Suprapubic skin (tissue), 4 donors: Measurements from ENCODE around the gene PIGW. TPM values are rescaled to one million over a fixed set of nuclear protein-coding genes. Genes with fewer than 3 reads are reported as not detected.

Source experiments
- DNase-seq, 2 donors: peaks; one replicate each; pipeline ENCODE4 v3.0.0-alpha.2; 2019; ENCODE audit warnings: low spot score in 2 of 2
- H3K27ac ChIP-seq: fragments of 200-600 bp; sonication (generic); one replicate; pipeline ENCODE4 v1.5.1; 2019
- H3K27me3 ChIP-seq: fragments of 200-600 bp; sonication (generic); one replicate; pipeline ENCODE4 v1.5.1; 2019
- H3K36me3 ChIP-seq: fragments of 200-600 bp; sonication (generic); one replicate; pipeline ENCODE4 v1.5.1; 2019
- H3K4me1 ChIP-seq: fragments of 200-600 bp; sonication (generic); one replicate; pipeline ENCODE4 v1.5.1; 2019
- H3K4me3 ChIP-seq: fragments of 200-600 bp; sonication (generic); one replicate; pipeline ENCODE4 v1.5.1; 2019; ENCODE audit warnings: mild to moderate bottlenecking
- H3K9me3 ChIP-seq: fragments of 200-600 bp; sonication (generic); one replicate; pipeline ENCODE4 v1.5.1; 2019
- CTCF ChIP-seq, 2 donors: fragments of 200-600 bp in 1 of 2; fragments of 450-650 bp in 1 of 2; sonication (generic) in 1 of 2; IDR thresholded peaks; one replicate each; pipeline ENCODE4 v1.5.1; 2016 to 2019; ENCODE audit warnings: antibody characterized with exemption in 2 of 2, mild to moderate bottlenecking in 1 of 2, moderate library complexity in 1 of 2
- EP300 ChIP-seq: sonication (generic); formaldehyde crosslinking; IDR thresholded peaks from one replicate; pipeline ENCODE4 v1.6.1; 2017; ENCODE audit warnings: antibody characterized with exemption
- POLR2A ChIP-seq, 2 donors: fragments of 450-650 bp; IDR thresholded peaks; one replicate each; pipeline ENCODE4 v1.6.1; 2017; ENCODE audit warnings: antibody characterized with exemption in 2 of 2, mild to moderate bottlenecking in 2 of 2, moderate library complexity in 2 of 2
- POLR2AphosphoS5 ChIP-seq, 3 donors: sonication (generic); formaldehyde crosslinking; IDR thresholded peaks; one replicate each; pipeline ENCODE4 v1.6.1; 2017; ENCODE audit warnings: antibody characterized with exemption in 3 of 3
- WGBS: methylation state at CpG from one replicate; pipeline ENCODE4 v1.1.5; 2018; 5-methylcytosine and 5-hydroxymethylcytosine counted together
- total RNA-seq, 4 donors: library from RNA; depleted of rRNA; stranded (reverse); fragments of >200 nt; gene quantifications; one replicate each; pipeline ENCODE4 v1.1.0, GENCODE V29; 2016

PIGW gene
- total RNA-seq, 4 donors from 2014 or later, result 4.1 to 13.1 (median 9.0) TPM

- TF ChIP-seq EP300 (no peak), POLR2AphosphoS5 (IDR thresholded peaks at IDR 0.05) (no peak), CTCF (IDR thresholded peaks at IDR 0.05) (no peak), POLR2A (IDR thresholded peaks at IDR 0.05) (no peak)
- Histone ChIP-seq H3K9me3 (no peaks in the 10 kb centered on the region), H3K4me3 (no peak overlapping the region), H3K4me1 (no peaks in the 10 kb centered on the region), H3K27me3 (no peaks in the 10 kb centered on the region), H3K36me3 (peaks cover 87% of the 10 kb centered on the region), H3K27ac (no peak overlapping the region)
- DNase-seq, result peak in 1 of 2 donors; percentile 33
- 99% methylated on average over 6 of the region's 9 CpGs for WGBS
These were observed 25.4 kb upstream of the PIGW start for GRCh38 chr17:36509272-36509985.

DNA sequence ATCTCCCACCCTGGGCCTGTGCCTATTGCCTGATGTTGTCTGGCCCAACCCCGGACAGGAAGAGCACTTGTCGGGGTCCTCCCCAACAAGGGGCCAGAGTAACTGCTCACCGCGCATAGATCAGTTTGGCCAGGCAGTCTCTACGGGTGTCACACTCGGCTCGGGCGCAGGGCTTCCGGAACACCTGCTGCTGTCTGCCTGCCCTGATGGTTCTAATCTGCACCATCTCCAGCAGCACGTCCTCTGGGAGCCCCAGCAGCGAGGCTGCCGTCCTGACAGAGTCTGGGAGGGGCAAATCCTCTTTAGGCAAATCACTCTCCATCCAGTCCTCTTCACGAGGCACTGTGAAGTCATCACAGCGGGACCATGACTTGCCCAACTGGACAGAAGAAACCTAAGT, 24.2 kb upstream of the PIGW start:
- TF ChIP-seq CTCF (IDR thresholded peaks at IDR 0.05) (no peak), EP300 (no peak), POLR2A (IDR thresholded peaks at IDR 0.05) (no peak), POLR2AphosphoS5 (IDR thresholded peaks at IDR 0.05) (no peak)
- no peaks in the 10 kb centered on the region for H3K4me1 ChIP-seq
- peaks cover 87% of the 10 kb centered on the region for H3K36me3 ChIP-seq
- H3K27me3 ChIP-seq, result no peaks in the 10 kb centered on the region
- DNase-seq, result peak in 1 of 2 donors; percentile 20
- no peak overlapping the region for H3K27ac ChIP-seq
- H3K9me3 ChIP-seq, result no peaks in the 10 kb centered on the region
- no peak overlapping the region for H3K4me3 ChIP-seq
- WGBS, result 93% methylated on average over 3 of the region's 14 CpGs

DNA sequence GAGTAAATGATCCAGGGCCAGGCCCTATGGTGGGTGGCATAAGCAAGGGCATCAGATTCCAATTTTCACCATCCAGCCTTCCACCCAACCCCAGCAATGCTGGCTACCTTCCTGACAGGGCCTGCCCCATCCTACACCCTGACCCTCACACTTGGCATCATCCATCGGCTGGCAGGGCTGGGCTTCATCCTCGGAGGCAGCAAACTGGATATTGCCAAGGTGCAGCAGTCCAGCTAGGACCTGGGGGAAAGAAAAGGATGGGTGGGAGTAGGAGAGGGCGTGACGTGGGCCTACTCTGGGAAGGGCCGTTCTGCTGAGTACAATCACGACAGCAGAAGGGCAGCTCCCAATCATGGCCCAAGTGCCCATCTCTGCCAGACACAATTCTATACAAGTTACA, 23.6 kb upstream of the PIGW start:
- peak in 1 of 2 donors; percentile 38 for DNase-seq
- Histone ChIP-seq H3K27ac (no peak overlapping the region), H3K36me3 (peaks cover 87% of the 10 kb centered on the region), H3K4me1 (no peaks in the 10 kb centered on the region), H3K4me3 (no peak overlapping the region), H3K9me3 (no peaks in the 10 kb centered on the region), H3K27me3 (no peaks in the 10 kb centered on the region)
- TF ChIP-seq POLR2AphosphoS5 (IDR thresholded peaks at IDR 0.05) (no peak), CTCF (IDR thresholded peaks at IDR 0.05) (no peak), POLR2A (IDR thresholded peaks at IDR 0.05) (no peak), EP300 (no peak)
- WGBS, result 88% methylated on average over 6 of the region's 6 CpGs

DNA sequence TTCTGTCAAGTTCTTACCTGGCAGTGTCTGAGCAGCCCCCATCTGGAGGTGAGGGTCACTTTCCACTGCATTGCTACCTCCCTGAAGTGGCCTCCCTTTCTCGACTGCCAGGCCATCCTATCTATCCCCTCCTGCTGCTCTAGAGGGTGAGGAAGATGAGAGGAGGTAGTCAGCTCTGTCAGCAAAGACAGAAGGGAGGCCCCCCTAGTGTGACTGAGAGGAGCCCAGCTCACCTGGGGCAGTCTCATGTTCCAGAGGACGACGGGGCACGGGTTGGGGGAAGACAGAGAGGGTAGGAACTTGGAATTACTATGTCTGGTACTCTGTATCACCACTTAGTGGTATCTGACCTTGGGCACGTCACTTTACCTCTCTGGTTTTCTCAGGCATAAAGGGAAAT, 22.1 kb upstream of the PIGW start:
- peaks cover 80% of the 10 kb centered on the region for H3K36me3 ChIP-seq
- no peak for TF ChIP-seq CTCF (IDR thresholded peaks at IDR 0.05)
- no peak for TF ChIP-seq POLR2AphosphoS5 (IDR thresholded peaks at IDR 0.05)
- no peak for TF ChIP-seq POLR2A (IDR thresholded peaks at IDR 0.05)
- TF ChIP-seq EP300, result no peak
- no peak for DNase-seq
- no peaks in the 10 kb centered on the region for H3K4me1 ChIP-seq
- H3K27me3 ChIP-seq, result no peaks in the 10 kb centered on the region
- no peak overlapping the region for H3K4me3 ChIP-seq
- H3K27ac ChIP-seq, result no peak overlapping the region
- WGBS, result 93% methylated on average over 5 of the region's 5 CpGs
- H3K9me3 ChIP-seq, result no peaks in the 10 kb centered on the region

GRCh38 chr17:36514856-36515255, 19.9 kb upstream of the PIGW start:
- H3K4me3 ChIP-seq, result no peak overlapping the region
- no peaks in the 10 kb centered on the region for H3K9me3 ChIP-seq
- H3K27me3 ChIP-seq, result no peaks in the 10 kb centered on the region
- 98% methylated on average over 3 of the region's 3 CpGs for WGBS
- no peak overlapping the region for H3K27ac ChIP-seq
- no peaks in the 10 kb centered on the region for H3K4me1 ChIP-seq
- peak in 1 of 2 donors; percentile 21 for DNase-seq
- H3K36me3 ChIP-seq, result peaks cover 62% of the 10 kb centered on the region
- no peak for TF ChIP-seq POLR2AphosphoS5 (IDR thresholded peaks at IDR 0.05)
- no peak for TF ChIP-seq CTCF (IDR thresholded peaks at IDR 0.05)
- TF ChIP-seq EP300, result no peak
- TF ChIP-seq POLR2A (IDR thresholded peaks at IDR 0.05), result no peak
